Keratinocyte (primary cell): ENCODE measurements around the gene PHRF1.

Experiments used
- CTCF ChIP-seq, 3 experiments: IDR thresholded peaks in 1 of 3; conservative IDR thresholded peaks in 1 of 3; optimal IDR thresholded peaks in 1 of 3; 2 replicates in 2 of 3; 3 replicates in 1 of 3; pipeline versions ENCODE3 to v1.5.1; 2011; ENCODE audit warnings: low read length in 3 of 3, mild to moderate bottlenecking in 3 of 3, moderate library complexity in 2 of 3, control low read depth in 1 of 3, inconsistent platforms in 1 of 3; ENCODE audit not compliant: insufficient read depth in 2 of 3; ENCODE audit errors: extremely low read depth in 1 of 3
- EZH2 ChIP-seq: IDR thresholded peaks from one replicate; pipeline ENCODE4 v1.6.1; 2012; ENCODE audit warnings: inconsistent platforms, mild to moderate bottlenecking, low read length, moderate library complexity

GRCh38 chr11:614623-615503, 38.6 kb downstream of the PHRF1 start:
- no peak for TF ChIP-seq EZH2
- no peak for TF ChIP-seq CTCF (optimal IDR thresholded peaks at IDR 0.05 in 1 of 3, IDR thresholded peaks at IDR 0.05 in 1 of 3, conservative IDR thresholded peaks at IDR 0.05 in 1 of 3; ENCODE audit: extremely low read depth in 1 of 3, insufficient read depth in 2 of 3, low read length in 3 of 3)
